Pulmonary artery endothelial cell (primary cell): ENCODE data around the gene KMT2E. TPM values are rescaled to one million over a fixed set of nuclear protein-coding genes. Genes with fewer than 3 reads are reported as not detected.

Experiments used
- DNase-seq: peaks from one replicate; pipeline ENCODE4 v3.0.0-alpha.2; 2011; ENCODE audit warnings: low read depth, low spot score
- total RNA-seq: library from RNA; depleted of rRNA; stranded (reverse); fragments of >200 nt; gene quantifications from 2 replicates; pipeline ENCODE4 v1.2.3, GENCODE V29; 2014

Gene KMT2E
- total RNA-seq, 1 donor from 2014 or later: 83.0 TPM

- no peak for DNase-seq
These were observed 59.1 kb downstream of the KMT2E start for GRCh38 chr7:105073143-105073542.

GRCh38 chr7:105079348-105079747, 65.3 kb downstream of the KMT2E start:
- no peak for DNase-seq

- DNase-seq: no peak
These were observed 70.6 kb downstream of the KMT2E start for GRCh38 chr7:105084581-105084980.

- no peak for DNase-seq
These were observed 72.8 kb downstream of the KMT2E start for GRCh38 chr7:105086850-105087249.

GRCh38 chr7:105087981-105088380, 74.0 kb downstream of the KMT2E start:
- no peak for DNase-seq

GRCh38 chr7:105088456-105088855, 74.5 kb downstream of the KMT2E start:
- no peak for DNase-seq

- no peak for DNase-seq
These were observed 81.0 kb downstream of the KMT2E start for GRCh38 chr7:105094966-105095365.

- no peak for DNase-seq
These were observed 82.3 kb downstream of the KMT2E start for GRCh38 chr7:105096306-105096705.

- peak; percentile 79 for DNase-seq
These were observed 83.6 kb downstream of the KMT2E start for GRCh38 chr7:105097619-105098018.

- no peak for DNase-seq
These were observed 85.0 kb downstream of the KMT2E start for GRCh38 chr7:105098863-105099515.

GRCh38 chr7:105101864-105102263, 87.9 kb downstream of the KMT2E start:
- no peak for DNase-seq

GRCh38 chr7:105102557-105103352, 88.8 kb downstream of the KMT2E start:
- no peak for DNase-seq

GRCh38 chr7:105105579-105105978, 91.6 kb downstream of the KMT2E start:
- DNase-seq: no peak

GRCh38 chr7:105106473-105106872, 92.5 kb downstream of the KMT2E start:
- DNase-seq: no peak

- no peak for DNase-seq
These were observed 93.5 kb downstream of the KMT2E start for GRCh38 chr7:105107458-105107857.

- DNase-seq: no peak
These were observed 98.7 kb downstream of the KMT2E start for GRCh38 chr7:105112440-105113418.

GRCh38 chr7:105118612-105119600, 104.9 kb downstream of the KMT2E start:
- DNase-seq: no peak

- no peak for DNase-seq
These were observed 108.6 kb downstream of the KMT2E start for GRCh38 chr7:105122619-105123018.

- no peak for DNase-seq
These were observed 111.7 kb downstream of the KMT2E start for GRCh38 chr7:105125745-105126144.

- no peak for DNase-seq
These were observed 112.5 kb downstream of the KMT2E start for GRCh38 chr7:105126436-105126975.
